GM12878 (cell line): ENCODE measurements around the gene MAN1A1. TPM values are rescaled to one million over a fixed set of nuclear protein-coding genes. Genes with fewer than 3 reads are reported as not detected.

Source experiments
- ATAC-seq: fragments of 200-7000 bp; cut with Tn5 transposase; 3 replicates; pipeline ENCODE4 v1.9.1; 2020; ENCODE audit warnings: mild to moderate bottlenecking, moderate library complexity
- BruUV-seq: library from RNA; stranded (reverse); fragments of 400-500 nt; replicated peaks from 2 replicates; lab custom pipeline; 2021; lab: Mats Ljungman, UMichigan
- CTCF ChIA-PET: fragments of 300-600 bp; sonication (Branson Sonifier 250); formaldehyde crosslinking; extraction: SDS; loops from one replicate; lab custom pipeline; 2021; ENCODE audit warnings: inconsistent platforms; lab: Yijun Ruan, JAX
- POLR2A ChIA-PET: fragments of 350-600 bp; formaldehyde crosslinking; extraction: SDS; loops from one replicate; lab custom pipeline; 2021; ENCODE audit warnings: inconsistent platforms; lab: Charles Lee
- RAD21 ChIA-PET: fragments of 300-600 bp; sonication (Branson Sonifier 250); formaldehyde crosslinking; loops from one replicate; lab custom pipeline; 2023; ENCODE audit warnings: antibody characterized with exemption; ENCODE audit not compliant: unreplicated experiment; lab: Charles Lee
- SMC1A ChIA-PET: fragments of 300-600 bp; sonication (Branson Sonifier 250); formaldehyde crosslinking; loops from one replicate; lab custom pipeline; 2023; ENCODE audit not compliant: unreplicated experiment, uncharacterized antibody; lab: Charles Lee
- DNase-seq: peaks from one replicate; pipeline ENCODE4 v3.0.0-alpha.2; 2011; ENCODE audit warnings: low read depth, low spot score
- FAIRE-seq: peaks from 3 replicates; lab custom pipeline; 2011; peaks lifted over from hg19 to GRCh38; lab: Jason Lieb, UNC
- H2AFZ ChIP-seq: 2 replicates; pipeline ENCODE4 v1.6.0; 2011; ENCODE audit warnings: low read depth, low read length, control low read depth; ENCODE audit not compliant: control insufficient read depth
- H3K27ac ChIP-seq: 2 replicates; pipeline ENCODE4 v1.5.1; 2011; ENCODE audit warnings: control low read depth; ENCODE audit not compliant: control insufficient read depth, insufficient read depth
- H3K27me3 ChIP-seq, 2 experiments: replicated peaks in 1 of 2; 2 replicates each; pipeline versions ENCODE4 v1.6.0 to v1.6.1; 2011; ENCODE audit warnings: low read length in 1 of 2; ENCODE audit not compliant: control insufficient read depth in 2 of 2, insufficient read depth in 2 of 2
- H3K36me3 ChIP-seq, 2 experiments: 2 replicates each; pipeline ENCODE4 v1.5.1; 2011; ENCODE audit warnings: low read length in 1 of 2; ENCODE audit not compliant: control insufficient read depth in 2 of 2, insufficient read depth in 2 of 2
- H3K4me1 ChIP-seq: 2 replicates; pipeline ENCODE4 v1.6.1; 2011; ENCODE audit warnings: mild to moderate bottlenecking, low read length, moderate library complexity, mixed read lengths; ENCODE audit not compliant: control insufficient read depth, insufficient read depth
- H3K4me2 ChIP-seq: 2 replicates; pipeline ENCODE4 v1.6.0; 2011; ENCODE audit warnings: control low read depth; ENCODE audit not compliant: control insufficient read depth, insufficient read depth
- H3K4me3 ChIP-seq: fragments of 200-600 bp; sonication (generic); 2 replicates; pipeline ENCODE4 v1.5.1; 2016
- H3K79me2 ChIP-seq: 2 replicates; pipeline ENCODE4 v1.6.0; 2011; ENCODE audit warnings: low read length; ENCODE audit not compliant: control insufficient read depth, insufficient read depth
- H3K9ac ChIP-seq: 2 replicates; pipeline ENCODE4 v1.8.0; 2011; ENCODE audit warnings: low read length, control low read depth, mixed read lengths; ENCODE audit not compliant: control insufficient read depth, insufficient read depth
- H3K9me3 ChIP-seq: replicated peaks from 3 replicates; pipeline ENCODE4 v1.5.1; 2011; ENCODE audit warnings: mild to moderate bottlenecking, low read length; ENCODE audit not compliant: control insufficient read depth, insufficient read depth
- H4K20me1 ChIP-seq: 2 replicates; pipeline ENCODE4 v1.6.0; 2011; ENCODE audit not compliant: control insufficient read depth, insufficient read depth
- EGR1 ChIP-seq, 2 experiments: IDR thresholded peaks; 1 replicate in 1 of 2; 2 replicates in 1 of 2; pipeline ENCODE4 v1.6.1; 2011 to 2012; ENCODE audit warnings: low read depth in 2 of 2, low read length in 2 of 2, borderline replicate concordance in 1 of 2, mild to moderate bottlenecking in 1 of 2, moderate library complexity in 1 of 2
- HDAC2 ChIP-seq: fragments of 200-600 bp; sonication (generic); IDR thresholded peaks from 2 replicates; pipeline ENCODE4 v1.6.1; 2017
- JUND ChIP-seq: IDR thresholded peaks from 2 replicates; pipeline ENCODE4 v1.6.1; 2012; ENCODE audit warnings: low read depth, mild to moderate bottlenecking, low read length, improper control_type of control experiment, moderate library complexity
- MLLT1 ChIP-seq: fragments of 450-650 bp; IDR thresholded peaks from 2 replicates; pipeline ENCODE4 v1.6.1; 2016; ENCODE audit warnings: mild to moderate bottlenecking
- POLR2AphosphoS2 ChIP-seq: IDR thresholded peaks from 2 replicates; pipeline ENCODE4 v1.6.1; 2011; ENCODE audit warnings: low read depth, mild to moderate bottlenecking, low read length, improper control_type of control experiment, moderate library complexity
- POU2F2 ChIP-seq: IDR thresholded peaks from 3 replicates; pipeline ENCODE4 v1.6.1; 2011; ENCODE audit warnings: low read depth, mild to moderate bottlenecking, low read length, borderline replicate concordance
- RELB ChIP-seq: fragments of 450-650 bp; IDR thresholded peaks from 2 replicates; pipeline ENCODE4 v1.6.1; 2017; ENCODE audit warnings: low read depth, mild to moderate bottlenecking, moderate library complexity
- SIN3A ChIP-seq: IDR thresholded peaks from 2 replicates; pipeline ENCODE4 v1.6.1; 2012; ENCODE audit warnings: low read depth, low read length, improper control_type of control experiment
- SMAD5 ChIP-seq: IDR thresholded peaks from 2 replicates; pipeline ENCODE4 v1.6.1; 2016; ENCODE audit warnings: antibody characterized with exemption, low read depth
- YY1 ChIP-seq: IDR thresholded peaks from 2 replicates; pipeline ENCODE4 v1.6.1; 2011; ENCODE audit warnings: low read depth, mild to moderate bottlenecking, low read length
- ZBTB40 ChIP-seq: fragments of 450-650 bp; IDR thresholded peaks from 2 replicates; pipeline ENCODE4 v1.6.1; 2016; ENCODE audit warnings: mild to moderate bottlenecking, moderate library complexity, borderline replicate concordance
- WGBS: methylation state at CpG from one replicate; pipeline ENCODE4 v1.1.6; 2016; ENCODE audit warnings: low lambda C conversion rate; ENCODE audit not compliant: insufficient replicate concordance, insufficient coverage; ENCODE audit errors: missing lambda C conversion rate; 5-methylcytosine and 5-hydroxymethylcytosine counted together
- in situ Hi-C: fragments of 300-500 bp; cut with MboI; formaldehyde crosslinking; loops from 9 replicates; pipeline ENCODE4 v1.14.3; 2018; ENCODE audit warnings: mixed read lengths
- intact Hi-C: fragments of 100-400 bp; cut with micrococcal nuclease; formaldehyde crosslinking; loops from one replicate; pipeline ENCODE4 v1.14.2; 2022; ENCODE audit not compliant: unreplicated experiment
- polyA plus RNA-seq, 11 experiments: library from polyadenylated mRNA; depleted of rRNA in 4 of 11; unstranded in 6 of 11; stranded (reverse) in 5 of 11; fragments of >200 nt; fragmentation: Nextera tagmentation in 4 of 11; fragmentation: Illumina TruSeq in 1 of 11; extraction: Ambion mirVana in 4 of 11; extraction: Trizol in 1 of 11; gene quantifications; 1 replicate in 1 of 11; 2 replicates in 10 of 11; pipeline versions ENCODE4 v1.2.1 to v1.2.3, GENCODE V29; 2011 to 2016; ENCODE audit warnings: inconsistent platforms in 2 of 11, missing spikeins in 2 of 11, low read depth in 1 of 11
- total RNA-seq, 4 experiments: library from RNA; depleted of rRNA in 3 of 4; stranded (reverse); fragments of >200 nt in 3 of 4; fragmentation: Illumina TruSeq in 1 of 4; extraction: Trizol in 1 of 4; gene quantifications; 2 replicates each; pipeline versions ENCODE4 v1.2.1 to v1.2.3, GENCODE V29; 2013 to 2021
- TF ChIP-seq, protein P1 (sequence below): fragments of 150-350 bp; IDR thresholded peaks from 2 replicates; pipeline ENCODE4 v1.6.1; 2016; ENCODE audit warnings: low read depth, low read length

The MAN1A1 gene
- total and polyA plus RNA-seq, 10 of the 15 experiments (the other 5 are each of a cell fraction or from before 2014, with no cell fraction given) = 5.4 to 28.1 (median 19.5) TPM

DNA sequence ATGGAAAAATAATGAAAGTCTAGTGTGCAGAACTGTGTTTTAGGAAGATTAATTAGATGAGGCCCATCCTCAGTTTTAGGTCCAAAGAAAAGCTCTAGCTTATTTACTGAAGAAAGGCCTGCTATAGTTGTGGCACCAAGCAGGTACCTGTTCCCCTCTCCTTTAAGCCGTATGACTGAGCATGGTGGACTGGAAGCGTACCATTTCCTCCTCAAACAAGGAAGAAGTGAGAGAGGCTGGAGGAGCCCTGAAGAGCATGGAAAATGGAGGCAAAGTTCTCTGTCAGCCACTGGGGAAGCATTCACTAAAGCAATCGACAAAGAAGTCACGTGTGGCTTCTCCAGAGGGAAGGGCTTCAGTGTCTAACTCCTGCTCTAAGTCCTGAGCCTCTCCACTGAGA is 100.2 kb downstream of the MAN1A1 start (continued):
- no peak for TF ChIP-seq ZBTB40
- no peak for TF ChIP-seq EGR1 (IDR thresholded peaks at IDR 0.05; ENCODE audit: borderline replicate concordance in 1 of 2, low read depth in 2 of 2, low read length in 2 of 2)
- TF ChIP-seq MLLT1 = no peak
- no peak for TF ChIP-seq YY1

GRCh38 chr6:119247504-119247903 is 102.1 kb downstream of the MAN1A1 start:
- 62% methylated on average over 3 of the region's 3 CpGs for WGBS
- Histone ChIP-seq H2AFZ (no peak overlapping the region), H3K36me3 (no peaks in the 10 kb centered on the region), H3K9ac (no peak overlapping the region), H3K27ac (no peak overlapping the region), H3K4me1 (no peaks in the 10 kb centered on the region), H3K9me3 (no peaks in the 10 kb centered on the region), H4K20me1 (no peaks in the 10 kb centered on the region), H3K27me3 (no peaks in the 10 kb centered on the region), H3K4me3 (no peak overlapping the region), H3K79me2 (no peaks in the 10 kb centered on the region), H3K4me2 (no peak overlapping the region)
- DNase-seq = no peak
- ChIA-PET RAD21 (interaction anchor here (1.5 kb wide), 1 partner anchor 75 kb away, joined by 3 read pairs; no protein-coding TSS in a partner anchor), SMC1A (interaction anchor here (0.6 to 1.9 kb wide), 5 partner anchors 8 to 48 kb away, joined by 3 to 8 read pairs (median 3); no protein-coding TSS in a partner anchor), CTCF (interaction anchor here (0.7 to 1.5 kb wide), 5 partner anchors 8 to 118 kb away, joined by 3 to 5 read pairs (median 3); no protein-coding TSS in a partner anchor), POLR2A (interaction anchor here (2.5 kb wide), 1 partner anchor 12 kb away, joined by 8 read pairs; no protein-coding TSS in a partner anchor)
- in situ Hi-C loops = no loop called here
- intact Hi-C loops = no loop called here
- ATAC-seq = no peak
- peak; percentile 85 for FAIRE-seq
- BruUV-seq = no TSS peak
- TF ChIP-seq SIN3A (no peak), SMAD5 (no peak), HDAC2 (no peak), POU2F2 (no peak), RELB (no peak), POLR2AphosphoS2 (no peak), JUND (no peak)
- TF ChIP-seq, protein P1, sequence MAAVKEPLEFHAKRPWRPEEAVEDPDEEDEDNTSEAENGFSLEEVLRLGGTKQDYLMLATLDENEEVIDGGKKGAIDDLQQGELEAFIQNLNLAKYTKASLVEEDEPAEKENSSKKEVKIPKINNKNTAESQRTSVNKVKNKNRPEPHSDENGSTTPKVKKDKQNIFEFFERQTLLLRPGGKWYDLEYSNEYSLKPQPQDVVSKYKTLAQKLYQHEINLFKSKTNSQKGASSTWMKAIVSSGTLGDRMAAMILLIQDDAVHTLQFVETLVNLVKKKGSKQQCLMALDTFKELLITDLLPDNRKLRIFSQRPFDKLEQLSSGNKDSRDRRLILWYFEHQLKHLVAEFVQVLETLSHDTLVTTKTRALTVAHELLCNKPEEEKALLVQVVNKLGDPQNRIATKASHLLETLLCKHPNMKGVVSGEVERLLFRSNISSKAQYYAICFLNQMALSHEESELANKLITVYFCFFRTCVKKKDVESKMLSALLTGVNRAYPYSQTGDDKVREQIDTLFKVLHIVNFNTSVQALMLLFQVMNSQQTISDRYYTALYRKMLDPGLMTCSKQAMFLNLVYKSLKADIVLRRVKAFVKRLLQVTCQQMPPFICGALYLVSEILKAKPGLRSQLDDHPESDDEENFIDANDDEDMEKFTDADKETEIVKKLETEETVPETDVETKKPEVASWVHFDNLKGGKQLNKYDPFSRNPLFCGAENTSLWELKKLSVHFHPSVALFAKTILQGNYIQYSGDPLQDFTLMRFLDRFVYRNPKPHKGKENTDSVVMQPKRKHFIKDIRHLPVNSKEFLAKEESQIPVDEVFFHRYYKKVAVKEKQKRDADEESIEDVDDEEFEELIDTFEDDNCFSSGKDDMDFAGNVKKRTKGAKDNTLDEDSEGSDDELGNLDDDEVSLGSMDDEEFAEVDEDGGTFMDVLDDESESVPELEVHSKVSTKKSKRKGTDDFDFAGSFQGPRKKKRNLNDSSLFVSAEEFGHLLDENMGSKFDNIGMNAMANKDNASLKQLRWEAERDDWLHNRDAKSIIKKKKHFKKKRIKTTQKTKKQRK = no peak
